GM19043 (cell line): ENCODE data around the gene NNAT.
A peak's percentile ranks its signal among the peaks of the same experiment; 100 is the strongest.

Source experiments
- ATAC-seq: cut with Tn5 transposase; IDR thresholded peaks from one replicate; pipeline ENCODE4 v1.9.1; 2021; ENCODE audit warnings: low read depth; ENCODE audit not compliant: unreplicated experiment

Gene NNAT

DNA sequence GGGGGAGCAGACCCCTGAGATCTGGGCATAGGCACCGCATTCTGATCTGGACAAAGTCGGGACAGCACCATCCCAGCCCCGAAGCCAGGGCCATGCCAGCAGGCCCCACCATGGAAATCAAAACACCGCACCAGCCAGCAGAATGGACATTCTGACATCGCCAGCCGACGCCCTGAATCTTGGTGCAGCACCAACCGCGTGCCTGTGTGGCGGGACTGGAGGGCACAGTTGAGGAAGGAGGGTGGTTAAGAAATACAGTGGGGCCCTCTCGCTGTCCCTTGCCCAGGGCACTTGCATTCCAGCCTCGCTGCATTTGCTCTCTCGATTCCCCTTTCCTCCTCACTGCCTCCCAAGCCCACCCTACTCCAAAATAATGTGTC, 2.0 kb downstream of the NNAT start:
- no peak for ATAC-seq

DNA sequence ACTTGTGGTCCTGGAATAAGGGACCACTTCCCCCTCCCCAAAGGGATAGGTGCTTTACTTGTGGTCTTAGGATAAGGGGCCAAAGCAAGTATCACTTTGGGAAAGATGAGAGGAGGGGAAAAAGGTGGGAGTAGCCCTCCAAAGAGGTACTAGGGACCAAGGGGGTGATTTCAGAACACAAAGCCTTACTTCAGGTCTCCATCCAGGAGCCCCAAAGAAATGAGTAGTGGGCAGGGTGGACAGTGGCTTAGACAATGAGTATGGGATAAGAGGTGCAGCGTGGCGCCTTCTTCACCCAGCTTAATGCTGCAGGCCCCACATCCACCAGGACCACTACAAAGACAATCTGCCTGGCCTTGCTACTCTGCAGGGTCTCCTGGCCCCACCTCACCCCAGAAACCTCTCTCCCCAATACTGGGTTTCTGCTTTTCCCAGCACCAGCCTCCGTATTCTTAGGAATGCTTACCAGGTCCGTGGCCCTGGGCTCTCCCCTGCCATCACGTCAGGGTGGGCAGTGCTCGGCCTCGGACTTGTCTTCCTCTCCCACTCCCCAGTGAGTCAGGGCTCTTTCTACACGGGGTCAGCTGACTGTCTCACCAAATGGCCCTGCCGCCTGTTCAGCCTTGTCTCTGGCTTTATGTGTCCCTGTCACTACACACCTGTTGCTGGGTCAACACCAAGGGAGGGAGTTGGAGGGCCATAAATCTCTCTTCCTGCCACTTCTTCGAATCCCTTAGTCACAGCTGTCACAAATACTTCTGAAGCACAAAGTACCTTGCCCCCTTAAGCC, 3.1 kb downstream of the NNAT start:
- no peak for ATAC-seq

DNA sequence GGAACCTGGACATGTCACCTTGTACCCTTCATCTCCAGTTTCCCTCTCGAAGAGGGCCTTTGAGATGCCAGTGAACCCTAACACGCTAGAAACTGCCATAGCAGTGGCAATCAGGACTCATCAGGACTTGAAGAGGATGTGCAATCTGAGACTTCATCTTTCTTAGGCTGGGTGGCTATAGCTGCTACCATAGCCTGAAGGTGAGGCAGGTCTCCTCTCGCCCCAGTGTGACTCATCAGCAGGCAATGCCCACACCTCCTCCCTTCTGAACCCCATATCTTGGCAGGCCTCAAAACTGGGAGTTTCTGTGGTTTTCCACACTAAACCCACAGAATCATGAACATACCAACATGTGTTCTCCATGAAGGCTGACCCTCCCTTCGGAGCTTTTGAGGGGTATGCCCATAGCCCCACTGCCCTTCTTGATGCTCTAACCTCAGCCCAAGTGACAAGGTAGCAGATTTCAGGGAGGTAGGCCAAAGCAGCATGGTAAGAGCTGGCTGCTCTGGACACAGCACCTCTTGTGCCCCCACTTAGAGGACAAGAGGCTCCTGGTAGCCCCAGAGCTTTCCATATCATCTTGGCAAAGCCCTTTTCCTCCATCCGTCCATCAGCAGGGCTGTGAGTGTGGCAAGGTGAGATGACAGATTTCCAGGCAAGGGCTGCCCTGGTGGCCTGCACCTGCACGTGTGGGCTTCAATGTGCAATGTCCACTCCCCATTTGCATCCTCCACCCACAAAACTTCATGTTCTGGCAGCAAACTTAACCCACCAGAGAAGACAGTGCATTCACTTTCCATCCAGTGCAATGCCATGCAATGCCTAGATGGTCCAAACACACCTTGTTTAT, 4.0 kb downstream of the NNAT start:
- ATAC-seq: no peak

DNA sequence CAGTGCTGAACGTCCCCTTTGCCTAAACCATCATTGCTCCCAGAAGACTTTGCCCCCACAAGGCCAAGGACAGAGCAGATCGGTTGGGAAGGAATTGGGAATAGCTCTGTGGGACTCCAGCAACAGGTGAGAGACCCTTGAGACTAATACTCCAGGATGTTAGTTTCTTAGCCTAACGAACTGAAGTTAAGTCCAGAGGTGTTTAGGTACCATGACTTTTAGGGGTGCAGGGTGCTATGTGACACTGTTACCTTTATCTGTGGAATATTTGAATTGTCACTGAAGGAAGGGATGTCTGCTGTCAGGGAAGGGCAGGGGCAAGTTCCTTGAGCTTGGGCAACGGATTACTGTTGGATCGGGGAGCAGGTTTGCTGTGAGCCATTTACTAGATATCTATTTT, 4.8 kb downstream of the NNAT start:
- ATAC-seq: no peak

DNA sequence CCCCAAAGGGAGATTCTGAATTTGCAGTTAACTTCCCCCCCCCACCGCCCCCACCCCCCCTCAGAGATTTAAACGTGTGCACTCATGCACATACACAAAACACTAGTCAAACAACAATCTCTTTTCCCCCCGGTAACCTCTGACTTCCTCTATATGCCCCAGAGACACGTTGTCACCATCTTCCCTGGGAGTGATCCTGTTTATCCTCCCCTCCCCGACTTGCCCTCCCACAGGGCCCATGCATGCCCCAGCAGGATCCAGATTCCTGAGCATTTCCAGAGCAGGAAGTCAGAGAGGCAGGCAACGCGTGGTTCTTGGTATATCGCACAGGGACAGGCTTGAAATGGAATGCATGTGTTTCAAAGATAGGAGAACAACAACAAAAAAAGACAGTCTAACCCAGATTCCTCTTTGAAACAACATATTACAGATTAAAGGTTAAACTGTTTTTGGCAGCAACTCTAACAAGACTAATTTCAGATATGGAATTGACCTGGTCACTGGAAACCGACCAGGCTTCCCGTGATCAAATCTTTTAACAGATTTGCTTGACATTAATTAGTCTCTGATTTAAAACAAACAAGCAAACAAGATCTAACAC, 5.3 kb downstream of the NNAT start:
- ATAC-seq: no peak

DNA sequence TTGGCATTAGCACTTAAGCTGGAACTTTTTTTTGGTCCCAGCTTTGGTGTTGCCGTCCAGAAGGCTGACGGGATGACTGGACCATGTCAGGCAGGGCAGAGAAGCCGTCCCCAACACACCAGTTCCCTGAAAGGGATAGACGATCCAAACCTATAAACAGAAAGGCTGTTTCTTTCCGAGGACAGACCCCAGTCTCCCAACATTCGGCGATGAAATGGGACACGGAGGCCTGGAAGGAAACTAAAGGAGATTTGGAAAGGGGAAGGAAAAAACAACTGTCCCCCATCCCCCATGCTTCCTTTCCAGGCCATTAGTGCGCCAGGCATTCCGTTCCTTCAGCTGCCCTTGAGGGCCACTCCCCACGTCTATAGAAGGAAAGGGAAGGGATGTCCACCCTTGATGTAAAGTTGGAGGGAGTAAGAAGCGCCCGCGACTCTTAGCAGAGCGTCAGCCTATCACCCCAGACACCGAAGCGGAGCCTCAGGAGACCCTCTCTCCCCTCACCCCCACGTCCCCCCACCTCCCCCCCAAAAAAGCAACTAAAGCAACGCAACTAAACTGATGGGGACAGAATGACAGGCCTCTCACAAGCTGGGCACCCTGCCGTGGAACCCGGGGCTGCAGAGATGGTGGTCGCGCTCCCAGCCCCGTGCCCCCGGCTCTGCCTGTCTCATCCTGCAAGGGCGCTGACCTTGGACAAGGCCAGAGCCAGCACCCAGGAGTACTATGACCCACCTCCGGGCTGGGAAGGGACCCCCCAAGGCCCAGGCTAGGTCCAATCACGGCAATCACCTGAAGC, 6.0 kb downstream of the NNAT start:
- ATAC-seq: no peak

DNA sequence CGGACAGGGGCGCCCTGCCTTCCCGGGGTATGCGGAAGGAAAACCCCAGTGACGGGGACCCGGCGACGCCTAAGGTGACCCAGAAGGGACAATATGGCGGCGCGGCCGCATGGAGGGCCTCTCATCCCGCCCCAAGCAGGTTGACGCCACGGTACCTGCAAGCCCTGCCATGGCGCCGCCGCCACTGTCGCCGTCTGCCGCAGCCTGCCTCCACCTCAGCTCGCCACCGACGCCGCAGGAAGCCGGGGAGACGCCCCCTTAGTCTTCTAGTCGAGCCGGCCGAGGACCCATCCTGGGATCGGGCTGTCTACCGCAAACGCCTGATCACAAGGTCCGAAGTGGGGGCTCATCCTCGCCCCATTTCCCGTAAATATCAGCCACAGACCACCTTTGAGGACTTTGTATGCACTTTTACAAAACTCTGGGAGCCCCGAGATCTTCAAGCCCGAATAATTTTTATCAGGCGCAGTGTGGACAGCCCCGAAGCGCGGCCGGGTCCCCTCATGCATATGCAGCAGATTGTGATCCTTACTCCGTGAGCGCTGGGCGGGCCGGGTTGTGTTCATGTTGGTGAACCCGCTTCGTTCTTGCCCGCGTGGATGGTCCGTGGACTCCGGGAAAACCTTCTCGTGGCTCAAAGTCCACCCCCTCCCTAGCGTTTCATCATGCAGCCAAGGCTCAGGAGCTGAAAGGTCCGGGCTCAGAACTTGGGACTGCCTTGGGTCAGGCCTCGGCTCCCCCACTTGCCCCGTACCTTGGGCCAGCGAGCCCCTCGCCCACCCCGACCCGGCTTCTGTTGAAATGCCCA, 6.8 kb downstream of the NNAT start, which contains the start of gene BLCAP:
TSS of gene BLCAP (minus strand) at position 239 of the 808 bp plus-strand sequence. CDS start 8,702 bp downstream, outside the sequence.
- peak; percentile 70 for ATAC-seq

DNA sequence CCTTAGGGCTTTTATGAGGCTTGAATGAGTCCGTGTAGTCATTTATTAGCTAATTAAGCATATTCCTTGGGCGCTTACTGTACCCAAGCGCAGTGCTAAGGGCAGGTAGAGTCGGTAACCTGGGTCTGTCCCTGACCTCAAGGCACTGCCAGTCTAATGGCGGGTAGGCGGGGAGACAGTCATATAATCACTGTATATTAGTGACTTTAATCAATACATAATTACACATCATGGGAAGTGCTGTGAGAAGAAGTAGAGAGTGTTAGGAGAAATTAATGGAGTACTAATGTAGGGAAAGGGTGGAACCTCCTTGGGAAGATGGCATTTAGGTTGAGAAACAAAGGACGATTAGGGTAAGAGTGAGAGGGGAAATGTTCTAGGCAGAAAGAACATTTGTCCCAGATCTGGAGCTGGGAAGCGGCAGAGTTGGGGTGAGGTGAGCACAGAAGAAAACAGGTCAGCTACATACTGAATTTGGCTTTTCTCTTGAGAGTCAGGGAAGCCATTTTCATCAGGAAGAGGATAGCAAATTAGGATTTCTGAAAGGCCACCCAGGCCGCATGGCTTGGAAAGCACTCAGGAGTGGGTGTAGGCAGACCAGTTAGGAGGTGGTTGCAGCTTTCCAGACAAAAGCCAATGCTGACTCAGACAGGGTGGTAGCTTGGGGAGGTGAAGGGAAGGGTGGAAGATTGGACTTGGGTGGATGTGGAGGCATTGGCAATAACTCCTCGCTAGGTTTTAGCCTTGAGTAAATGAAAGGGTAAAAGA, 7.6 kb downstream of the NNAT start:
- ATAC-seq: no peak

DNA sequence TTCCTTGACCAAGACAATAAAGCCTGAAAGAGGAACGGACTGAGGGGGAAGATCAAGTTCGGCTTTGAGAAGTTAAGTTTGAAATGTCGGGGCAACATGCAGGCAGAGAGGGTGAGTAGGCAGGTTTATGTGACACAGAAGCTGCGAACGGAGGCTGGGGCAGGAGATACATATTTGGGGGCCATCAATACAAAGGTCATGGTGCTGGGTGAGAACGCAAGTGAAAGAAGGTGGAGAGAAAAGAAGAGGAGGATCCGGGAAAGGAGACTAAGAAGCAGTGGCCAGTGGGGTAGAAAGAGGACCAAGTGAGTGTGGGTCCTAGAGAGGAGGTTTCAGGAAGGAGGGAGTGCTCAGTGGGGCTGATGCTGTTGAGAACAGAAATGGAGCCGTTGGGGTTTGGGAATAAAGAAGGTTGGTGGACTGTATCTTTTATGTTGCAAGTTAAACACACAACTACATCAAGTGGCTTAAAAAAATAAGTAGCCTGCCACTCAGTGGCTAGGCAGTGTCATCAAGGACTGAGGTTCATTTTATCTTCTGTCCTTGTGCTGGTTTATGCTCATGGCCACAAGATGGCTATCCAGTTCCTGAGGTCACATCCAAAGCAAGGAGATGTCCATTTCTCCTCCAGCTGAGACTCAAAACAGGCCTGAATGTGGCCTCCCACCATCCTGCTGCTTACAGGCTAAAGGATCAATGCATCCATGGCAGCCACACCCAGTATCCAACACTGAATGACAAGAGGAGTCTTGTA, 8.3 kb downstream of the NNAT start:
- no peak for ATAC-seq

DNA sequence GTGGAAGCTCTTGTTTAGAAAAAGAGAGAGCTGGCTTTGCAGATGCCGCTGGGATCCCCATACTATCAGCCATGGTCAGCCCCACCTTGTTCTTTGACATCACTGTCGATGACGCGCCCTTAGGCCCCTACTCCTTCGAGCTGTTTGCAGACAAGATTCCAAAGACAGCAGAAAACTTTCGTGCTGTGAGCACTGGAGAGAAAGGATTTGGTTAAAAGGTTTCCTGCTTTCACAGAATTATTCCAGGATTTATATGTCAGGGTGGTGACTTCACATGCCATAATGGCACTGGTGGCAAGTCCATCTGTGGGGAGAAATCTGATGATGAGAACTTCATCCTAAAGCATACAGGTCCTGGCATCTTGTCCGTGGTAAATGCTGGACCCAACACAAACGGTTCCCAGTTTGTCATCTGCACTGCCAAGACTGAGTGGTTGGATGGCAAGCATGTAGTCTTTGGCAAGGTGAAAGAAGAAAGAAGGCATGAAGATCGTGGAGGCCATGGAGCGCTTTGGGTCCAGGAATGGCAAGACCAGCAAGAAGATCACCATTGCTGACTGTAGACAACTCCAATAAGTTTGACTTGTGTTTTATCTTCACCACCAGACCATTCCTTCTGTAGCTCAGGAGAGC, 9.0 kb downstream of the NNAT start:
- no peak for ATAC-seq

DNA sequence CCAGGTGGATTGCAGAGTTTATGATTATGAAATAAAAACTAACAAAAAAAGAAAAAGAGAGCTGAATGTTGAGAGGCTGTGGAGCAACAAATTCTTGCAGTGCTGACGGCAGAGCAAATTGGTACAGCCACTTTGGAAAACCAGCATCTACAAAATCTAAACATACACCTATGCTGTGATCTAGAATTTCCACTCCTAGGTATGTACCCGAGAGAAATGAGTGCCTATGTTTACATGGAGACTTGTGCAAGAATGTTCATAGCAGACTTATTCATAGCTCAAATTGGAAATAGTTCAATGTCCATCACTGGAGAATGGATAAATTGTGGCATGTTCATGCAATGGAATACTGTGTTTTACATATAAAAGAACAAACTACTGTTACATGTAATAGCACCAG, 9.6 kb downstream of the NNAT start:
- ATAC-seq: no peak

DNA sequence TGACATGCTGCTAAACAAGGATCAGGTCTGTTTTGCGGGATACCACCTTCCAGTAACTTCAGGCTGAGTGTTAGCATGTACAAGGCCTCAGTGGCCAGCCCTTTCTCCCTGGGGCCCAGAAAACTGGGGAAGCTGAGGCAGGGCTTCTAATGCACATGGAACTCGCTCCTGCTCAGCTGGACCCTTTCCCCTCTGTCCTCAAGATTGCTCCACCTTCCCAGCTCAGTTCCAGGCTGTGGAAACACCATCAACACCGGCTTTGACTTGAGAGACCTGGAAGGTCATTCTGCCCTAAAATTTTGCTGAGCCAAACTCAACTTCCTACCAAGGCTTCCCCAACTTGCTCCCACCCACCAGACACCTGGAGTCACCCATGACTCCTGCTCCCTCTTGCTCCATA, 10.8 kb downstream of the NNAT start:
- ATAC-seq: no peak

DNA sequence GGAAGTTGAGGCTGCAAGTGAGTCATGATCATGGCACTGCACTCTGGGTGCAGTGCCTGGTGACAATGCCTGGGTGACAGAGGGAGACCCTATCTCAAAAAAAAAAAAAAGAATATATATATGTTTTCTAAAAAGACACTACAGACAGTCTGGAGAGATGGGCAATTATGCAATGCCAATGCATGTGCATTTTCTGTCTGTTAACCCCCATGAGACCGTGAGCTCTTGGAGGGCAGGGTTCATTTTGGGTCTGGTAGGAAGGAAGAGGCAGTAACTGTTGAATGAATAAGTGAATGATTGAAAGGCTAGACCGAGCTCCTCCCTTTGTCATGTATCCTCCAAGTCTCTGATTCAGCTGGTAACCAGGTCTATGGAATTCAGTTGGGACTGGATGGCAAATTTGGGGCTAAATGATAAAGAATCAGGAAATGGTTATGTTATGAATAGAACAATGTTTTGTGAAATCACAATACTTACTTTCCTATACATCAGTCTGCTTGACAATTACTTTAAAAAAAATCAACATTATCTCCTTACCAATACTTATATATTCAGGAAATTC, 12.2 kb downstream of the NNAT start:
- ATAC-seq: no peak

DNA sequence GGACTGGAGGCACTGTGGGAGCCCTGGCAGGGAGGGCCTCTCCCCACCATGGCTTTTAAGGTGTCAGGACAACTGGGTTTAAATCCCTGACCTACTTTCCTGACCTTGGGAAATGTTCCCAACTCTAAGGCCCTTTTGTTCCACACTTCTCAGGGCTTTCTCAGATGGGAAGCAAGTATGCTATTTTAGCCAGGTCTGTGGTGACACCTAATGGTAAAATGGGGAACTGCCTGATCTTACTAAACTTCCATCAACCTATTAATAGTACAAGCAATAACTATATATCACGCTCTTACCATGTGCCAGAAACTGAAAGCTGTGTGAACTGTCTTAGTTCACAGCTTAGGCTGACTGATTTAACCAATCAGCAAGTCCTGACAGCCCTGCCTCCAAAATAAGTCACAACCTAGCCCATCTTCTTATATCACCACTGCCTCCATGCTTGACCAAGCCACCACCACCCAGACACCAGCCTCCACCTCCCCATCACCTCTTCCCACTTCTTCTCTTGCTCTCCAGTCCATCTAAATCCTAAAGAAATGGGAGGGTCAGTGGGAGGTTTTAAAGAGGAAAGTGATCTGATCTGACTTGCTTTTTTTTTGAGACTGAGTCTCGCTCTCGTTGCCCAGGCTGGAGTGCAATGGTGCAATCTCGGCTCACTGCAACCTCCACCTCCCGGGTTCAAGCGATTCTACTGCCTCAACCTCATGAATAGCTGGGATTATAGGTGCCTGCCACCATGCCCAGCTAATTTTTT, 13.5 kb downstream of the NNAT start:
- no peak for ATAC-seq

DNA sequence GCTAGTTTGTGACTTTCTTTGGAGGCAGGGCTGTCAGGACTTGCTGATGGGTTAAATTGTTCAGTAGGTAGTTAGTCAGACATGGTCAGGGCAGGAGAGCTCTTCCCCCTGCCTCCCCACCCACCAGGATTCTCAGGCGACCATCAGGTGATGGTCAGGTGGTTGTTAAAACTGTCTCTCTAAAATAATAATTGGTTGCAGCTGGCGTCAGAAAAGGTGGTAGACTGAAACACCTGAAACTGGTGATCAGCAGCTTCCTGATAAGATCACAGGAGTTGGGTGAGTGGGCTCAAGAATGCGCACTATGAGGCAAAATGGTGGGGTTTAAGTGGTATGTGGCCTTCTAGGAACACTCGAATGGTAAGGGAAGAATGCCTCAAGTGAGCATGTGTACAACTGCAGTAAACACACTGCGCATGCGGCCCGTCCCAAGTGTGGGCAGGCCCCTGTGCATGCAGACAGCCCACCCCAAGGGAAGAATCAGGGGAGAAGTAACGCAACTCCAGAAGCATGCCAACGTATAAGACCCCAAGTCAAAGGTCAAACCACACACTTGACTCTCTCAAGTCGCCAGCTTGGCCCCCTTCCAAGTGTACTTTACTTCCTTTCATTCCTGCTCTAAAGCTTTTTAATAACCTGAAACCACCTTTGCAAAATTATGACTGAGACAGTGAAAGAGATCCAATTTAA, 14.5 kb downstream of the NNAT start:
- ATAC-seq: no peak

DNA sequence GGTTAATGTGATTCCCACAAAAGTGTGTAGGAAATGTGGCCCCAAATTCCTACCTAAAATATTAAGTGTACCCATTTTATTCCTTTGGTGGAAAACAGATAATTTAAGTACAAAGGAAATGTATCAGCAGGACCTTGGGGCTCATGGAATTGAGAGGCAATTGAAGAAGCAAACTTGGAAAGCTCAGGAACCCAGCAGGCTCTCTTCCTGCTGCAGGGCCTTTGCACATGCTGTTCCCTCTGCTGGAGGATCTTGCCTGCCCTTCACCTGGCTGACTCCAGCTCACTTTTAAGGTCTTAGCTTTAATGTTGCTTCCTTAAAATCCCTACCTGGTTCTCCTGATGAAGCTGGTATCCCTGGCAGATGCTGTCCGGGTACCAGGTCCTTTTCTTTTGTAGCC, 16.5 kb downstream of the NNAT start:
- no peak for ATAC-seq
